Measurements from ENCODE around the gene NUDT16L1.

GRCh38 chr16:4686497-4687210 lies 6.7 kb upstream of the NUDT16L1 start:
- TF ChIP-seq CTCF (conservative IDR thresholded peaks at IDR 0.05; ENCODE audit: low read length) (no peak), EZH2phosphoT487 (IDR thresholded peaks at IDR 0.05; ENCODE audit: borderline replicate concordance, low read depth, low read length) (no peak)
